ENCODE measurements around the gene CSRP3. TPM values are rescaled to one million over a fixed set of nuclear protein-coding genes. Genes with fewer than 3 reads are reported as not detected.
A peak's percentile ranks its signal among the peaks of the same experiment; 100 is the strongest.

The CSRP3 gene
- total and polyA plus RNA-seq, 4 donors, result 0.18 to 7.5 TPM; not detected in 2

GRCh38 chr11:19242179-19242932, 40.6 kb upstream of the CSRP3 start:
- no peak for DNase-seq
- Histone ChIP-seq H3K36me3 (ENCODE audit: control insufficient read depth in 1 of 2, insufficient read depth in 2 of 2, low read length in 1 of 2) (no peaks in the 10 kb centered on the region), H3K27ac (ENCODE audit: low read depth in 1 of 2, low read length in 2 of 2) (no peak overlapping the region), H3K4me1 (ENCODE audit: control insufficient read depth in 1 of 2, insufficient read depth in 2 of 2, low read length in 2 of 2) (no peaks in the 10 kb centered on the region), H3K9me3 (ENCODE audit: control insufficient read depth, low read length) (no peaks in the 10 kb centered on the region), H3K4me3 (ENCODE audit: low read length in 2 of 2) (no peak overlapping the region), H3K27me3 (ENCODE audit: control insufficient read depth in 1 of 2, insufficient read depth in 2 of 2, low read length in 1 of 2) (peaks cover 0 to 3% of the 10 kb centered on the region in 2 donors)
- intact Hi-C loops (cut with DNase I), result no loop called here
- 12 to 14% methylated on average over 55 of the region's 55 CpGs for WGBS, 2 donors
- no peak for ATAC-seq (ENCODE audit: low FRiP score)

GRCh38 chr11:19241260-19242178, 39.7 kb upstream of the CSRP3 start:
- Histone ChIP-seq H3K27ac (ENCODE audit: low read depth in 1 of 2, low read length in 2 of 2) (no peak overlapping the region), H3K4me3 (ENCODE audit: low read length in 2 of 2) (peak overlapping the region; percentile 86 to 99), H3K4me1 (ENCODE audit: control insufficient read depth in 1 of 2, insufficient read depth in 2 of 2, low read length in 2 of 2) (no peaks in the 10 kb centered on the region), H3K27me3 (ENCODE audit: control insufficient read depth in 1 of 2, insufficient read depth in 2 of 2, low read length in 1 of 2) (peaks cover 0 to 3% of the 10 kb centered on the region in 2 donors), H3K36me3 (ENCODE audit: control insufficient read depth in 1 of 2, insufficient read depth in 2 of 2, low read length in 1 of 2) (no peaks in the 10 kb centered on the region), H3K9me3 (ENCODE audit: control insufficient read depth, low read length) (no peaks in the 10 kb centered on the region)
- intact Hi-C loops (cut with DNase I), result no loop called here
- WGBS, 2 donors, result 0 to 1% methylated on average over 55 to 92 of the region's 92 CpGs
- DNase-seq (peak; percentile 53 to 78), ATAC-seq (ENCODE audit: low FRiP score) (peak; percentile 34)

GRCh38 chr11:19240420-19241259, 38.9 kb upstream of the CSRP3 start, which contains the start of gene E2F8:
Gene E2F8, minus strand, starts transcription at chr11:19240945. Its CDS starts 824 bp downstream, at chr11:19240121.
- H3K4me1 ChIP-seq (ENCODE audit: control insufficient read depth in 1 of 2, insufficient read depth in 2 of 2, low read length in 2 of 2), result no peaks in the 10 kb centered on the region
- peak within 1 kb of the TSS; percentile 86 to 99 for H3K4me3 ChIP-seq (ENCODE audit: low read length in 2 of 2)
- DNase-seq (peak; percentile 95 to 96), ATAC-seq (ENCODE audit: low FRiP score) (peak; percentile 97)
- no peaks in the 10 kb centered on the region for H3K36me3 ChIP-seq (ENCODE audit: control insufficient read depth in 1 of 2, insufficient read depth in 2 of 2, low read length in 1 of 2)
- intact Hi-C loops (cut with DNase I), result no loop called here
- no peak within 1 kb of the TSS for H3K27ac ChIP-seq (ENCODE audit: low read depth in 1 of 2, low read length in 2 of 2)
- peaks cover 0 to 3% of the 10 kb centered on the region in 2 donors for H3K27me3 ChIP-seq (ENCODE audit: control insufficient read depth in 1 of 2, insufficient read depth in 2 of 2, low read length in 1 of 2)
- peaks cover 2% of the 10 kb centered on the region for H3K9me3 ChIP-seq (ENCODE audit: control insufficient read depth, low read length)
- 1% methylated on average over 57 to 59 of the region's 59 CpGs for WGBS, 2 donors

- no peak overlapping the region for H3K4me3 ChIP-seq (ENCODE audit: low read length in 2 of 2)
Measured at GRCh38 chr11:19239039-19239438, 37.3 kb upstream of the CSRP3 start.

GRCh38 chr11:19237813-19238212, 36.0 kb upstream of the CSRP3 start:
- Histone ChIP-seq H3K36me3 (ENCODE audit: control insufficient read depth in 1 of 2, insufficient read depth in 2 of 2, low read length in 1 of 2) (no peaks in the 10 kb centered on the region), H3K4me1 (ENCODE audit: control insufficient read depth in 1 of 2, insufficient read depth in 2 of 2, low read length in 2 of 2) (no peaks in the 10 kb centered on the region), H3K9me3 (ENCODE audit: control insufficient read depth, low read length) (peaks cover 4% of the 10 kb centered on the region), H3K27me3 (ENCODE audit: control insufficient read depth in 1 of 2, insufficient read depth in 2 of 2, low read length in 1 of 2) (no peaks in the 10 kb centered on the region), H3K4me3 (ENCODE audit: low read length in 2 of 2) (no peak overlapping the region), H3K27ac (ENCODE audit: low read depth in 1 of 2, low read length in 2 of 2) (no peak overlapping the region)
- ATAC-seq (ENCODE audit: low FRiP score), result no peak
- WGBS, 2 donors, result 85% methylated on average over 5 of the region's 5 CpGs
- intact Hi-C loops (cut with DNase I), result no loop called here
- no peak for DNase-seq

More at GRCh38 chr11:19239039-19239438, 37.3 kb upstream of the CSRP3 start:
- Histone ChIP-seq H3K36me3 (ENCODE audit: control insufficient read depth in 1 of 2, insufficient read depth in 2 of 2, low read length in 1 of 2) (no peaks in the 10 kb centered on the region), H3K9me3 (ENCODE audit: control insufficient read depth, low read length) (peaks cover 4% of the 10 kb centered on the region), H3K27ac (ENCODE audit: low read depth in 1 of 2, low read length in 2 of 2) (no peak overlapping the region), H3K4me1 (ENCODE audit: control insufficient read depth in 1 of 2, insufficient read depth in 2 of 2, low read length in 2 of 2) (no peaks in the 10 kb centered on the region), H3K27me3 (ENCODE audit: control insufficient read depth in 1 of 2, insufficient read depth in 2 of 2, low read length in 1 of 2) (peaks cover 0 to 3% of the 10 kb centered on the region in 2 donors)
- intact Hi-C loops (cut with DNase I), result no loop called here
- ATAC-seq (ENCODE audit: low FRiP score), result no peak
- 96 to 97% methylated on average over 3 of the region's 3 CpGs for WGBS, 2 donors
- no peak for DNase-seq

- Histone ChIP-seq H3K27ac (ENCODE audit: low read depth in 1 of 2, low read length in 2 of 2) (no peak overlapping the region), H3K27me3 (ENCODE audit: control insufficient read depth in 1 of 2, insufficient read depth in 2 of 2, low read length in 1 of 2) (no peaks in the 10 kb centered on the region), H3K36me3 (ENCODE audit: control insufficient read depth in 1 of 2, insufficient read depth in 2 of 2, low read length in 1 of 2) (no peaks in the 10 kb centered on the region), H3K4me3 (ENCODE audit: low read length in 2 of 2) (no peak overlapping the region), H3K4me1 (ENCODE audit: control insufficient read depth in 1 of 2, insufficient read depth in 2 of 2, low read length in 2 of 2) (no peaks in the 10 kb centered on the region), H3K9me3 (ENCODE audit: control insufficient read depth, low read length) (peaks cover 4% of the 10 kb centered on the region)
- ATAC-seq (ENCODE audit: low FRiP score) (no peak), DNase-seq (no peak)
- intact Hi-C loops (cut with DNase I), result no loop called here
- 81 to 92% methylated on average over 8 of the region's 8 CpGs for WGBS, 2 donors
Measured at GRCh38 chr11:19237381-19237780, 35.6 kb upstream of the CSRP3 start.

- no peak for ATAC-seq (ENCODE audit: low FRiP score)
- no peak for DNase-seq
- Histone ChIP-seq H3K9me3 (ENCODE audit: control insufficient read depth, low read length) (peaks cover 4% of the 10 kb centered on the region), H3K4me1 (ENCODE audit: control insufficient read depth in 1 of 2, insufficient read depth in 2 of 2, low read length in 2 of 2) (no peaks in the 10 kb centered on the region), H3K4me3 (ENCODE audit: low read length in 2 of 2) (no peak overlapping the region), H3K27ac (ENCODE audit: low read depth in 1 of 2, low read length in 2 of 2) (no peak overlapping the region), H3K36me3 (ENCODE audit: control insufficient read depth in 1 of 2, insufficient read depth in 2 of 2, low read length in 1 of 2) (no peaks in the 10 kb centered on the region), H3K27me3 (ENCODE audit: control insufficient read depth in 1 of 2, insufficient read depth in 2 of 2, low read length in 1 of 2) (no peaks in the 10 kb centered on the region)
- intact Hi-C loops (cut with DNase I), result no loop called here
- WGBS, 2 donors, result 96 to 98% methylated on average over 5 of the region's 5 CpGs
Measured at GRCh38 chr11:19234231-19234817, 32.5 kb upstream of the CSRP3 start.

Measured in aorta (tissue), 5 donors.